ENCODE measurements around the gene MAP3K5. TPM values are rescaled to one million over a fixed set of nuclear protein-coding genes. Genes with fewer than 3 reads are reported as not detected.
A peak's percentile ranks its signal among the peaks of the same experiment; 100 is the strongest.

Gene MAP3K5
- total and polyA plus RNA-seq, 4 experiments from 2014 or later: 7.3 to 31.7 (median 28.8) TPM

- intact Hi-C loops (cut with micrococcal nuclease): loop anchor here (2.0 to 10.0 kb wide), 2 partner anchors 1056 to 1100 kb away; partner anchors contain the start of gene AHI1
- H3K36me3 ChIP-seq (ENCODE audit: insufficient read depth, low read length): no peaks in the 10 kb centered on the region
- peak within 1 kb of the TSS; percentile 65 to 81 (median 76) for H3K4me3 Mint-ChIP-seq
- peaks cover 6% of the 10 kb centered on the region in 2 donors for H3K36me3 Mint-ChIP-seq
- POLR2A ChIA-PET (ENCODE audit: partially characterized antibody): interaction anchor here (2.5 kb wide), 1 partner anchor 261 kb away, joined by 10 read pairs; the partner anchor contains the start of gene BCLAF1
- H3K9me3 Mint-ChIP-seq: no peaks in the 10 kb centered on the region
- peak within 1 kb of the TSS in 6 of 7 donors; percentile 36 to 73 (median 52) for H3K27ac Mint-ChIP-seq
- no peaks in the 10 kb centered on the region for H3K9me3 ChIP-seq (ENCODE audit: control insufficient read depth in 1 of 2, low read length in 2 of 2)
- peaks cover 16 to 21% of the 10 kb centered on the region in 2 donors for H3K27me3 Mint-ChIP-seq
- H3K4me1 ChIP-seq (ENCODE audit: insufficient read depth, low read length): peaks cover 13% of the 10 kb centered on the region
- no peak within 1 kb of the TSS for H3K27ac ChIP-seq (ENCODE audit: low read depth, low read length)
- peak; percentile 56 to 75 (median 68) for DNase-seq
- H3K4me1 Mint-ChIP-seq: peaks cover 1 to 14% (median 9%) of the 10 kb centered on the region in 4 donors
- H3K27me3 ChIP-seq (ENCODE audit: insufficient read depth, low read length): peaks cover 14% of the 10 kb centered on the region
- H3K4me3 ChIP-seq (ENCODE audit: low read length in 2 of 2): peak within 1 kb of the TSS in 1 of 2 donors; percentile 54
- CTCF ChIA-PET (ENCODE audit: partially characterized antibody): interaction anchor here (0.7 to 5.6 kb wide), 6 partner anchors 9 to 331 kb away, joined by 3 to 56 read pairs (median 4); no protein-coding TSS in a partner anchor
Measured at GRCh38 chr6:136550330-136551071, 241.8 kb downstream of the MAP3K5 start, which contains the start of gene MAP7. Gene MAP7, minus strand, starts transcription at chr6:136550422. Its CDS starts 14 bp downstream, at chr6:136550408.

GRCh38 chr6:136550045-136550329, 242.3 kb downstream of the MAP3K5 start:
- ChIA-PET POLR2A (ENCODE audit: partially characterized antibody) (interaction anchor here (2.5 kb wide), 1 partner anchor 260 kb away, joined by 10 read pairs; the partner anchor contains the start of gene BCLAF1), CTCF (ENCODE audit: partially characterized antibody) (interaction anchor here (0.7 to 5.6 kb wide), 5 partner anchors 9 to 332 kb away, joined by 3 to 56 read pairs (median 4); partner anchors contain the start of gene MAP3K5)
- Mint-ChIP-seq H3K27me3 (peaks cover 21 to 26% of the 10 kb centered on the region in 2 donors), H3K4me3 (peak overlapping the region in 4 of 8 donors; percentile 19 to 70 (median 49)), H3K4me1 (peaks cover 1 to 14% (median 9%) of the 10 kb centered on the region in 4 donors), H3K27ac (no peak overlapping the region), H3K9me3 (no peaks in the 10 kb centered on the region), H3K36me3 (peaks cover under 1 to 1% of the 10 kb centered on the region in 2 donors)
- H3K27ac ChIP-seq (ENCODE audit: low read depth, low read length): no peak overlapping the region
- peak overlapping the region in 1 of 2 donors; percentile 54 for H3K4me3 ChIP-seq (ENCODE audit: low read length in 2 of 2)
- peaks cover 13% of the 10 kb centered on the region for H3K4me1 ChIP-seq (ENCODE audit: insufficient read depth, low read length)
- intact Hi-C loops (cut with micrococcal nuclease): loop anchor here (2.0 to 10.0 kb wide), 2 partner anchors 1055 to 1099 kb away; partner anchors contain the start of gene AHI1
- peaks cover 14% of the 10 kb centered on the region for H3K27me3 ChIP-seq (ENCODE audit: insufficient read depth, low read length)
- H3K9me3 ChIP-seq (ENCODE audit: control insufficient read depth in 1 of 2, low read length in 2 of 2): no peaks in the 10 kb centered on the region
- DNase-seq: peak in 1 of 5 donors; percentile 6
- H3K36me3 ChIP-seq (ENCODE audit: insufficient read depth, low read length): no peaks in the 10 kb centered on the region

GRCh38 chr6:136549300-136550044, 242.8 kb downstream of the MAP3K5 start:
- CTCF ChIA-PET (ENCODE audit: partially characterized antibody): interaction anchor here (0.7 to 5.6 kb wide), 6 partner anchors 8 to 332 kb away, joined by 3 to 56 read pairs (median 4); partner anchors contain the start of gene MAP3K5
- peak in 2 of 5 donors; percentile 7 to 17 for DNase-seq
- H3K27ac Mint-ChIP-seq: peak overlapping the region in 5 of 7 donors; percentile 6 to 70 (median 52)
- no peak overlapping the region for H3K27ac ChIP-seq (ENCODE audit: low read depth, low read length)
- POLR2A ChIA-PET (ENCODE audit: partially characterized antibody): interaction anchor here (2.5 kb wide), 1 partner anchor 260 kb away, joined by 10 read pairs; the partner anchor contains the start of gene BCLAF1
- peaks cover 1 to 14% (median 9%) of the 10 kb centered on the region in 4 donors for H3K4me1 Mint-ChIP-seq
- H3K36me3 ChIP-seq (ENCODE audit: insufficient read depth, low read length): no peaks in the 10 kb centered on the region
- no peaks in the 10 kb centered on the region for H3K36me3 Mint-ChIP-seq
- peak overlapping the region in 1 of 2 donors; percentile 54 for H3K4me3 ChIP-seq (ENCODE audit: low read length in 2 of 2)
- peaks cover 26 to 27% of the 10 kb centered on the region in 2 donors for H3K27me3 Mint-ChIP-seq
- peaks cover 14% of the 10 kb centered on the region for H3K27me3 ChIP-seq (ENCODE audit: insufficient read depth, low read length)
- H3K9me3 ChIP-seq (ENCODE audit: control insufficient read depth in 1 of 2, low read length in 2 of 2): no peaks in the 10 kb centered on the region
- intact Hi-C loops (cut with micrococcal nuclease): loop anchor here (2.0 to 10.0 kb wide), 2 partner anchors 1055 to 1099 kb away; partner anchors contain the start of gene AHI1
- peak overlapping the region; percentile 65 to 81 (median 76) for H3K4me3 Mint-ChIP-seq
- no peaks in the 10 kb centered on the region for H3K9me3 Mint-ChIP-seq
- peaks cover 13% of the 10 kb centered on the region for H3K4me1 ChIP-seq (ENCODE audit: insufficient read depth, low read length)

- no peaks in the 10 kb centered on the region for H3K36me3 Mint-ChIP-seq
- peak overlapping the region in 4 of 7 donors; percentile 6 to 52 (median 30) for H3K27ac Mint-ChIP-seq
- H3K27ac ChIP-seq (ENCODE audit: low read depth, low read length): no peak overlapping the region
- ChIA-PET CTCF (ENCODE audit: partially characterized antibody) (interaction anchor here (1.0 to 5.6 kb wide), 3 partner anchors 15 to 244 kb away, joined by 3 to 56 read pairs (median 3); partner anchors contain the start of gene MAP3K5), POLR2A (ENCODE audit: partially characterized antibody) (interaction anchor here (2.5 kb wide), 1 partner anchor 259 kb away, joined by 10 read pairs; the partner anchor contains the start of gene BCLAF1)
- DNase-seq: no peak
- H3K9me3 ChIP-seq (ENCODE audit: control insufficient read depth in 1 of 2, low read length in 2 of 2): no peaks in the 10 kb centered on the region
- H3K4me3 Mint-ChIP-seq: peak overlapping the region; percentile 65 to 81 (median 76)
- H3K36me3 ChIP-seq (ENCODE audit: insufficient read depth, low read length): no peaks in the 10 kb centered on the region
- H3K9me3 Mint-ChIP-seq: no peaks in the 10 kb centered on the region
- H3K4me1 ChIP-seq (ENCODE audit: insufficient read depth, low read length): peaks cover 13% of the 10 kb centered on the region
- peaks cover 14% of the 10 kb centered on the region for H3K27me3 ChIP-seq (ENCODE audit: insufficient read depth, low read length)
- intact Hi-C loops (cut with micrococcal nuclease): no loop called here
- H3K27me3 Mint-ChIP-seq: peaks cover 27 to 30% of the 10 kb centered on the region in 2 donors
- H3K4me1 Mint-ChIP-seq: peaks cover 1 to 14% (median 9%) of the 10 kb centered on the region in 4 donors
- no peak overlapping the region for H3K4me3 ChIP-seq (ENCODE audit: low read length in 2 of 2)
Measured at GRCh38 chr6:136548582-136549299, 243.5 kb downstream of the MAP3K5 start.

GRCh38 chr6:136547871-136548270, 244.4 kb downstream of the MAP3K5 start:
- CTCF ChIA-PET (ENCODE audit: partially characterized antibody): interaction anchor here (1.5 kb wide), 1 partner anchor 9 kb away, joined by 3 read pairs; no protein-coding TSS in a partner anchor

GRCh38 chr6:136547336-136547735, 244.9 kb downstream of the MAP3K5 start:
- Mint-ChIP-seq H3K4me1 (peaks cover 1 to 14% (median 9%) of the 10 kb centered on the region in 4 donors), H3K9me3 (no peaks in the 10 kb centered on the region), H3K36me3 (no peaks in the 10 kb centered on the region), H3K27me3 (peaks cover 30 to 36% of the 10 kb centered on the region in 2 donors), H3K4me3 (no peak overlapping the region), H3K27ac (no peak overlapping the region)
- DNase-seq: no peak
- Histone ChIP-seq H3K4me3 (ENCODE audit: low read length in 2 of 2) (no peak overlapping the region), H3K27me3 (ENCODE audit: insufficient read depth, low read length) (peaks cover 14% of the 10 kb centered on the region), H3K27ac (ENCODE audit: low read depth, low read length) (no peak overlapping the region), H3K36me3 (ENCODE audit: insufficient read depth, low read length) (no peaks in the 10 kb centered on the region), H3K9me3 (ENCODE audit: control insufficient read depth in 1 of 2, low read length in 2 of 2) (no peaks in the 10 kb centered on the region), H3K4me1 (ENCODE audit: insufficient read depth, low read length) (peaks cover 13% of the 10 kb centered on the region)
- intact Hi-C loops (cut with micrococcal nuclease): no loop called here
- POLR2A ChIA-PET (ENCODE audit: partially characterized antibody): interaction anchor here (1.4 kb wide), 1 partner anchor 257 kb away, joined by 7 read pairs; the partner anchor contains the start of gene BCLAF1
- CTCF ChIA-PET (ENCODE audit: partially characterized antibody): interaction anchor here (1.5 kb wide), 1 partner anchor 9 kb away, joined by 3 read pairs; no protein-coding TSS in a partner anchor

More at GRCh38 chr6:136547871-136548270, 244.4 kb downstream of the MAP3K5 start:
- peaks cover 29 to 35% of the 10 kb centered on the region in 2 donors for H3K27me3 Mint-ChIP-seq
- intact Hi-C loops (cut with micrococcal nuclease): no loop called here
- Histone ChIP-seq H3K4me3 (ENCODE audit: low read length in 2 of 2) (no peak overlapping the region), H3K9me3 (ENCODE audit: control insufficient read depth in 1 of 2, low read length in 2 of 2) (no peaks in the 10 kb centered on the region), H3K27me3 (ENCODE audit: insufficient read depth, low read length) (peaks cover 14% of the 10 kb centered on the region), H3K4me1 (ENCODE audit: insufficient read depth, low read length) (peaks cover 13% of the 10 kb centered on the region), H3K36me3 (ENCODE audit: insufficient read depth, low read length) (no peaks in the 10 kb centered on the region), H3K27ac (ENCODE audit: low read depth, low read length) (no peak overlapping the region)
- H3K36me3 Mint-ChIP-seq: no peaks in the 10 kb centered on the region
- POLR2A ChIA-PET (ENCODE audit: partially characterized antibody): interaction anchor here (1.4 kb wide), 1 partner anchor 258 kb away, joined by 7 read pairs; the partner anchor contains the start of gene BCLAF1
- H3K9me3 Mint-ChIP-seq: no peaks in the 10 kb centered on the region
- DNase-seq: no peak
- peaks cover 1 to 14% (median 9%) of the 10 kb centered on the region in 4 donors for H3K4me1 Mint-ChIP-seq
- peak overlapping the region in 1 of 8 donors; percentile 77 for H3K4me3 Mint-ChIP-seq
- no peak overlapping the region for H3K27ac Mint-ChIP-seq
